Limb (tissue), 2 donors: ENCODE data around the gene DMRT1.
A peak's percentile ranks its signal among the peaks of the same experiment; 100 is the strongest.

Experiments
- DNase-seq, 2 donors: peaks; one replicate each; pipeline ENCODE4 v3.0.0-alpha.2; 2016; ENCODE audit errors: extremely low spot score in 2 of 2

DMRT1 gene

GRCh38 chr9:922171-922570, 80.7 kb downstream of the DMRT1 start:
- DNase-seq: no peak

GRCh38 chr9:922731-923130, 81.2 kb downstream of the DMRT1 start:
- no peak for DNase-seq

- no peak for DNase-seq
Observed at GRCh38 chr9:926976-927375, 85.5 kb downstream of the DMRT1 start.

- DNase-seq: no peak
Observed at GRCh38 chr9:928363-929042, 87.0 kb downstream of the DMRT1 start.

GRCh38 chr9:929719-930118, 88.2 kb downstream of the DMRT1 start:
- no peak for DNase-seq

GRCh38 chr9:933356-933755, 91.9 kb downstream of the DMRT1 start:
- DNase-seq: no peak

- DNase-seq: peak; percentile 16 to 39
Observed at GRCh38 chr9:935348-935965, 94.0 kb downstream of the DMRT1 start.

- no peak for DNase-seq
Observed at GRCh38 chr9:942805-943580, 101.5 kb downstream of the DMRT1 start.

- DNase-seq: no peak
Observed at GRCh38 chr9:947985-948384, 106.5 kb downstream of the DMRT1 start.

GRCh38 chr9:948497-948896, 107.0 kb downstream of the DMRT1 start:
- no peak for DNase-seq

GRCh38 chr9:950139-950538, 108.6 kb downstream of the DMRT1 start:
- no peak for DNase-seq

- DNase-seq: no peak
Observed at GRCh38 chr9:952546-952945, 111.0 kb downstream of the DMRT1 start.

- DNase-seq: no peak
Observed at GRCh38 chr9:959105-959504, 117.6 kb downstream of the DMRT1 start.

GRCh38 chr9:959914-960313, 118.4 kb downstream of the DMRT1 start:
- DNase-seq: no peak

GRCh38 chr9:962023-962422, 120.5 kb downstream of the DMRT1 start:
- DNase-seq: no peak

GRCh38 chr9:965497-965896, 124.0 kb downstream of the DMRT1 start:
- DNase-seq: no peak

- no peak for DNase-seq
Observed at GRCh38 chr9:966870-967269, 125.4 kb downstream of the DMRT1 start.

GRCh38 chr9:967436-967835, 125.9 kb downstream of the DMRT1 start:
- DNase-seq: no peak

- DNase-seq: peak in 1 of 2 donors; percentile 52
Observed at GRCh38 chr9:967903-968641, 126.6 kb downstream of the DMRT1 start.

GRCh38 chr9:969310-970150, 128.0 kb downstream of the DMRT1 start:
- peak in 1 of 2 donors; percentile 51 for DNase-seq
